K562 (cell line): ENCODE measurements around the gene TUBA1B. TPM values are rescaled to one million over a fixed set of nuclear protein-coding genes. Genes with fewer than 3 reads are reported as not detected.

Source experiments
- BRCA1 ChIP-seq, 2 experiments: fragments of 450-650 bp in 1 of 2; sonication (generic) in 1 of 2; formaldehyde crosslinking in 1 of 2; IDR thresholded peaks; 2 replicates each; pipeline versions ENCODE4 v1.5.0 to v1.6.1; 2017 to 2020; ENCODE audit warnings: mild to moderate bottlenecking in 1 of 2, missing genetic modification reagents in 1 of 2
- HINFP ChIP-seq: fragments of 450-650 bp; conservative IDR thresholded peaks from 2 replicates; pipeline ENCODE4 v1.6.1; 2016; ENCODE audit warnings: missing genetic modification characterization, low read depth, mild to moderate bottlenecking, control low read depth, missing compliant biosample characterization
- MTA3 ChIP-seq: fragments of 450-650 bp; formaldehyde crosslinking; IDR thresholded peaks from 2 replicates; pipeline ENCODE4 v1.6.1; 2017; ENCODE audit warnings: mild to moderate bottlenecking, borderline replicate concordance
- NKRF ChIP-seq: fragments of 450-650 bp; IDR thresholded peaks from 2 replicates; pipeline ENCODE4 v1.6.1; 2016; ENCODE audit warnings: borderline replicate concordance
- RFX7 ChIP-seq: fragments of 250-450 bp; sonication (Bioruptor Pico); IDR thresholded peaks from 2 replicates; pipeline ENCODE4 v1.5.1; 2021; ENCODE audit warnings: mild to moderate bottlenecking
- RNF2 ChIP-seq: sonication (generic); IDR thresholded peaks from 2 replicates; pipeline ENCODE4 v1.6.1; 2016
- SAFB2 ChIP-seq: fragments of 200-400 bp; formaldehyde crosslinking; IDR thresholded peaks from 2 replicates; pipeline ENCODE4 v1.6.1; 2018; ENCODE audit warnings: borderline replicate concordance, low read length, low read depth, moderate library complexity; ENCODE audit not compliant: severe bottlenecking
- TSHZ1 ChIP-seq: fragments of 250-450 bp; sonication (Bioruptor Pico); IDR thresholded peaks from 2 replicates; pipeline ENCODE4 v1.4.0; 2020; ENCODE audit warnings: mild to moderate bottlenecking, moderate library complexity
- ZNF398 ChIP-seq: fragments of 250-450 bp; sonication (Bioruptor Pico); IDR thresholded peaks from 2 replicates; pipeline ENCODE4 v1.8.0; 2021; ENCODE audit warnings: moderate library complexity, mild to moderate bottlenecking, inconsistent platforms
- ZNF589 ChIP-seq: fragments of 200-800 bp; sonication (Bioruptor generic); IDR thresholded peaks from 2 replicates; pipeline ENCODE4 v1.6.1; 2016; ENCODE audit warnings: low read depth, missing genetic modification characterization, missing compliant biosample characterization
- ZNF655 ChIP-seq: fragments of 250-450 bp; sonication (Bioruptor Pico); IDR thresholded peaks from 2 replicates; pipeline ENCODE4 v1.5.0; 2021
- ZNF76 ChIP-seq: fragments of 250-450 bp; sonication (Bioruptor Pico); IDR thresholded peaks from 2 replicates; pipeline ENCODE4 v1.4.0; 2020; ENCODE audit warnings: mild to moderate bottlenecking, moderate library complexity, borderline replicate concordance
- ZNF766 ChIP-seq: fragments of 200-800 bp; sonication (Bioruptor generic); conservative IDR thresholded peaks from 2 replicates; pipeline ENCODE4 v1.6.1; 2016; ENCODE audit warnings: missing genetic modification characterization, missing compliant biosample characterization
- ZZZ3 ChIP-seq: fragments of 450-650 bp; IDR thresholded peaks from 2 replicates; pipeline ENCODE4 v1.6.1; 2016; ENCODE audit warnings: antibody characterized with exemption, mild to moderate bottlenecking, moderate library complexity
- polyA plus RNA-seq, 8 experiments: library from polyadenylated mRNA; depleted of rRNA in 4 of 8; stranded (reverse) in 5 of 8; unstranded in 3 of 8; fragments of >200 nt; fragmentation: Nextera tagmentation in 2 of 8; fragmentation: Illumina TruSeq in 1 of 8; extraction: Ambion mirVana in 2 of 8; extraction: Trizol in 1 of 8; gene quantifications; 2 replicates each; pipeline versions ENCODE4 v1.2.1 to v1.2.3, GENCODE V29; 2011 to 2014; ENCODE audit warnings: inconsistent platforms in 1 of 8, missing spikeins in 1 of 8
- total RNA-seq, 7 experiments: library from RNA; depleted of rRNA in 6 of 7; stranded (reverse); fragments of >200 nt in 6 of 7; fragmentation: Illumina TruSeq in 2 of 7; extraction: Trizol in 2 of 7; gene quantifications; 2 replicates each; pipeline versions ENCODE4 v1.2.1 to v1.2.3, GENCODE V29; 2011 to 2021; ENCODE audit warnings: low replicate concordance in 1 of 7

The TUBA1B gene
- total and polyA plus RNA-seq, 9 of the 15 experiments (the other 6 are each of a cell fraction or from before 2014, with no cell fraction given) = 2,189 to 4,624 (median 2,628) TPM

GRCh38 chr12:49110464-49111155, 20.6 kb downstream of the TUBA1B start, which contains the start of gene LMBR1L (continued):
- TF ChIP-seq ZNF398 (CRISPR knock-in tag) = no peak
- no peak for TF ChIP-seq ZNF655 (CRISPR knock-in tag)
- TF ChIP-seq BRCA1 (IDR thresholded peaks at IDR 0.05) = no peak
- no peak for TF ChIP-seq BRCA1 (CRISPR knock-in tag; IDR thresholded peaks at IDR 0.05)
- TF ChIP-seq HINFP (tag) = no peak
- TF ChIP-seq RNF2 = no peak
- no peak for TF ChIP-seq ZNF589 (CRISPR knock-in tag)
- 0 out of 2 replicates have a peak, but pooled peaks have one; percentile 53 for TF ChIP-seq MTA3
- no peak for TF ChIP-seq ZNF76
- 0 out of 2 replicates have a peak, but pooled peaks have one; percentile 13 for TF ChIP-seq ZNF766
- TF ChIP-seq NKRF = peak; percentile 57; the same call in 1 of the 2 replicates
- TF ChIP-seq SAFB2 = no peak
- TF ChIP-seq ZZZ3 = no peak
- TF ChIP-seq RFX7 (CRISPR knock-in tag) = no peak
- TF ChIP-seq TSHZ1 (CRISPR knock-in tag) = no peak
